GM18861 (cell line): ENCODE results near the gene SBF1.
"Not testable (repeated sequence)": the region's sequence is repeated elsewhere in the genome, so short reads cannot be mapped to it uniquely, and the experiment has no call there.

ENCODE experiments used
- ATAC-seq: cut with Tn5 transposase; IDR thresholded peaks from one replicate; pipeline ENCODE4 v1.9.1; 2021; ENCODE audit not compliant: unreplicated experiment

Gene SBF1

GRCh38 chr22:50401907-50402306 is 72.9 kb downstream of the SBF1 start:
- no peak for ATAC-seq

GRCh38 chr22:50400931-50401330 is 73.9 kb downstream of the SBF1 start:
- no peak for ATAC-seq

- no peak for ATAC-seq
Observed at GRCh38 chr22:50400406-50400805, 74.4 kb downstream of the SBF1 start.

GRCh38 chr22:50399751-50400331 is 75.0 kb downstream of the SBF1 start:
- ATAC-seq: no peak

- no peak for ATAC-seq
Observed at GRCh38 chr22:50398831-50399648, 75.8 kb downstream of the SBF1 start.

- ATAC-seq: not testable (repeated sequence)
Observed at GRCh38 chr22:50397371-50398060, 77.3 kb downstream of the SBF1 start.

- ATAC-seq: no peak
Observed at GRCh38 chr22:50396751-50397370, 78.0 kb downstream of the SBF1 start.
